Measurements from ENCODE around the gene VHLL.
A peak's percentile ranks its signal among the peaks of the same experiment; 100 is the strongest.

Gene VHLL

DNA sequence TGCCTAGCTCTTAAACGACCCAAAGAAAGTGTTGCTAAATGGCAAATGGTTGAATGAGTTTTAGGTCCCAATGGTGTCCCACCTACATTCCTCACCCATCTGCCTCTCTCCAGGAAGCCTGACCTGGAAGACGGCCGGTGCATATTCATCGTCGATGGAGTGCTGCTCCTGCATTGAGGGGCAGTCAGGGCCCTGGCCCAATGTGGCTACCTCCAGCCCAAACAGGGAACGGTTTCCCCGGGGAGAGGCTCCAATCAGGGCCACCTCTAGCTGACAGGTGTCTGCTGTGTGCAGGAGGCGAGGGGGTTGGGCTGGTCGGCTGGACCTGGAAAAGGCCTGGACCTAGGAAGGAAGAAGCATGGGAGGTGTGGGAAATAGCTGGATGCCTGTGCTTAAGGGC lies 5.2 kb downstream of the VHLL start:
- DNase-seq (ENCODE audit: low read depth) = no peak
- H3K4me3 ChIP-seq (ENCODE audit: low read depth, low read length) = no peak overlapping the region

DNA sequence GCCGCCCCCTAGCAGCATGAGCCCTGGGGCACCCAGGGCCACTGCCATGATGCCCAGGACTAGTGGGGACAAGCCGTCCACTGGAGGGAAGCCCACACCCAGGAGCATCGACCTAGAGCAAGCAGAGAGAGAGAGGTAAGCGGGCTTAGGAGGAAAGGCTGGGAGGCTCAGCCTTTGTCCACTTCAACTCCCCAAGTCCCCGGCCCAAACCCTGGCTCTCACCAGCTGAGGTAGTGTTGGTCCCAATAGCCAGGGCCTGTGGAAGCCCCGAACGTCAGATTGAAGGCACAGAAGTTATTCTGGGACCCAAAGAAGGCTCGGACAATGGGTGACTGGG lies 6.0 kb downstream of the VHLL start:
- no peak overlapping the region for H3K4me3 ChIP-seq (ENCODE audit: low read depth, low read length)
- DNase-seq (ENCODE audit: low read depth) = no peak

DNA sequence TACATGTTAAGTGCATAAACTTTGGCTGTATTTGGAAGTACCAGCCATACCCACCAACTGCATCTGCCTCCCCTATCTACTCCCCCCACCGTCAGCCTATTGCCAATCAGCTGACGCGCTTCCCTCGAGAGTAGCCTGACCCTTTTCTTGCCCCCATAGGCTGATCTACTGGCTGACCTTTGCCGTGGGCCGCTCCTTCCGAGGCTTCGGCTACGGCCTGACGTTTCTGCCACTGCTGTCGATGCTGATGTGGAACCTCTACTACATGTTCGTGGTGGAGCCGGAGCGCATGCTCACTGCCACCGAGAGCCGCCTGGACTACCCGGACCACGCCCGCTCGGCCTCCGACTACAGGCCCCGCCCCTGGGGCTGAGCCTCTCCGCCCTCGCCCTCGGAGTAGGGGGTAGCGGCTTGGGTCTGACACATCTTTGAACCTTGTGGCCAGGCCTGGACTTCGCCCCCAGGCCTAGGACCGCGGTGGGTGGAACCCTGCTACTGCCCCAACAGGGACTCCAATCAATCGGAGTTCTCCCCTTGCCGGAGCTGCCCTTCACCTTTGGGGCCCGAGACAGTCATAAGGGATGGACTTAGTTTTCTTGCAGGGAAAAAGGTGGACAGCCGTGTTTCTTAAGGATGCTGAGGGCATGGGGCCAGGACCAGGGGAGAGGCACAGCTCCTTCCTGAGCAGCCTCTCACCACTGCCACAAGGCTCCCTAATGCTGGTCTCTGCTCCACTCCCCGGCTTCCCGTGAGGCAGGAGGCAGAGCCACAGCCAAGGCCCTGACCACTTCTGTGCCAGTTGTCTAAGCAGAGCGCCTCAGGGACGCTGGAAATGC lies 7.7 kb downstream of the VHLL start:
- DNase-seq (ENCODE audit: low read depth) = peak; percentile 43
- H3K4me3 ChIP-seq (ENCODE audit: low read depth, low read length) = peak overlapping the region; percentile 60

DNA sequence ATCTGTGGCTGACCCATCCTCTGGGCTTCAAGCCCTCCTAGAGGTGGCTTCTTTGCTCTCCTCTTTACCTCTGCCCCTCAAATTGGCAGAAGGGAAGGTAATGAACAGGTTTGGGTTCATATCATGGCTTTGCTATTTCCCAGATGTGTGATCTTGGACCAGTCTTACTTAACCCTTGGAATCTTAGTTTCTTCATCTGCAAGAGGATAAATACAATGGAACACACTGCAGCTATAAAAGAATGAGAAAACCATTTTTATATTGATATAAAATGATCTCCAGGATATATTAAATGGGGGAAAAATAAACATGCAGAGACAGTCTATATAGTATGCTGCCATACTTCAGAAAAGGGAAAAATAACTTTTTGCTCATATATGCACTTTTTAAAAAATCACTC lies 9.2 kb downstream of the VHLL start:
- no peak for DNase-seq (ENCODE audit: low read depth)
- H3K4me3 ChIP-seq (ENCODE audit: low read depth, low read length) = no peak overlapping the region

DNA sequence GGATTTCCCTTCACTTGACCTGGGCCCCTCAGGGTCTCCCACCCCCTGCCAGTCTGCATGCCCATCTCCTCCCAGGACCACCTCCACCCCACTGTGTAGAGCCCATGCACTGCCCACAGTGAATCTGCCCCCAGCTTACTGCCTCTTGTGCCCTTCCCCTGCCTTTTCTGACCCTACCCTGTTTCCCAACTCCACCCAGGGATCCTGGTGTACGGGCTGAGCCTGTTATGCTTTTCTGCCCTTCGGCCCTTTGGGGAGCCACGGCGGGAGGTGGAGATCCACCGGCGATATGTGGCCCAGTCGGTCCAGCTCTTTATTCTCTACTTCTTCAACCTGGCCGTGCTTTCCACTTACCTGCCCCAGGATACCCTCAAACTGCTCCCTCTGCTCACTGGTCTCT lies 13.0 kb downstream of the VHLL start:
- DNase-seq (ENCODE audit: low read depth) = no peak
- H3K4me3 ChIP-seq (ENCODE audit: low read depth, low read length) = no peak overlapping the region

DNA sequence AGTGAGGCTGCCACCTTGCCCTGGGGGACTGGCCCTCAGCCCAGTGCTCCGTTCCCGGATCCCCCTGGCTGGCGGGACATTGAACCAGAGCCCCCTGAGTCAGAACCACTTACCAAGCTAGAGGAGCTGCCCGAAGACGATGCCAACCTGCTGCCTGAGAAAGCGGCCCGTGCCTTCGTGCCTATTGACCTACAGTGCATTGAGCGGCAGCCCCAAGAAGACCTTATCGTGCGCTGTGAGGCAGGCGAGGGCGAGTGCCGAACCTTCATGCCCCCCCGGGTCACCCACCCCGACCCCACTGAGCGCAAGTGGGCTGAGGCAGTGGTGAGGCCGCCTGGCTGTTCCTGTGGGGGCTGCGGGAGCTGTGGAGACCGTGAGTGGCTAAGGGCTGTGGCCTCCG lies 13.7 kb downstream of the VHLL start:
- DNase-seq (ENCODE audit: low read depth) = no peak

DNA sequence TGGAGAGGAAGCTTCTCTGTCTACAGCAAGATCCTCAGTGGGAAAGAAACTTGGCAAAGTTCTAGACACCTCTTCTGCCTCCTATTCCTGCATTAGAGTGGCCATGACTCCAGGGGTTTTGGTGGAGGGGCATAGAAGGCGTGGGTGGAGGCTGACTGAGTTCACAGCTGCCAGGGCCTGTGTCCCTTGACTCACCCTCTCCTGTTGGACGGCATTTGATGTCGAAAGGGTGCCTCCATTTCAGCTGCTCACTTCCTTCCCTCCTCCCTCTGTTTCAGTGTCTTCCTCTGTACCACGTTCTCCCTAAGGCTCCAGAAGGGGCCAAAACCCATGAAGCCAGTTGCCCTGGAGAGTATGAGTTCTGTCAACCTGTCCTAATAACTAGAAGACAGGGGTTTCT lies 14.3 kb downstream of the VHLL start:
- H3K4me3 ChIP-seq (ENCODE audit: low read depth, low read length) = no peak overlapping the region

More for the DNA sequence above, 13.7 kb downstream of the VHLL start:
- H3K4me3 ChIP-seq (ENCODE audit: low read depth, low read length) = no peak overlapping the region

DNA sequence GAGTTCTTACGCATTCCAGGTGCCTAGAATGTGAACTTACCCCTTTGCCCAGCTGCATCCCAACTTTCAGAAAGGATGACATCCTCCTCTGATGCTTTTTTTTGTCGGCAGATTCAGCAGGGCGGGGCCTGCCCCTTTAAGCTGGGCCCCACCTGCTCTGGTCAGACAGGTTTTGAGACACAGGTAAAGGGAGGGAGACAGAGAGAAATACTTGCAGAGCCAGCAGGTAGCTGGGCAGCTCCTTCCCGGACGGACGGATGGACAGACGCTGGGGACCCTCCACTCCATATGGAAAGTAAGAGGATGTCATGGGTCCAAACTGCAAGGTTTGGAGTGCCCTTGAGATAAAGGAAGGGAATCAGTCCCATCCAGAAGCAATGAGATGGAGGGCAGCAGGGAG lies 15.0 kb downstream of the VHLL start, which contains the start of gene TMEM79:
TMEM79 (plus strand) TSS at position 214 of the 400 bp plus-strand sequence. CDS start 902 bp downstream, outside the sequence.
- no peak for DNase-seq (ENCODE audit: low read depth)
- peak within 1 kb of the TSS; percentile 69 for H3K4me3 ChIP-seq (ENCODE audit: low read depth, low read length)

More for the DNA sequence above, 14.3 kb downstream of the VHLL start:
- no peak for DNase-seq (ENCODE audit: low read depth)

DNA sequence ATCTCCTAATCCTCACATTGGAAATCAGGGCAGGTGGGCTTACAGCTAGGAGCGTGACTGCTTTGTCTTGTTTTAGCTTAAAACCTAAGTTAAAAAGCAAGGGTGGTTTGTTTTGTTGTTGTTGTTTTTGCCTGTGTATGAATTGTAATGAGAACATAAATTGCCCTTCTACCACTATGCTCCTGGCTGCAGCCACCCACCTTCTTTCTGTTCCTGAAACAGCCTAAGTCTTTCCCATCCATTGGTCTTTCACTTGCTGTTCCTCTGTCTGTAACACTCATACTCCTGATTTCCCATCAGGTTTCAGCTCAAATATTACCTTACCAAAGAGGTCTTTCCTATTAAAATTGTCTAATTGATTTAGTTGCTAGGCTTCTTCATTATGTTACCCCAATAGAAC lies 15.6 kb downstream of the VHLL start:
- DNase-seq (ENCODE audit: low read depth) = no peak
- peak overlapping the region; percentile 69 for H3K4me3 ChIP-seq (ENCODE audit: low read depth, low read length)

DNA sequence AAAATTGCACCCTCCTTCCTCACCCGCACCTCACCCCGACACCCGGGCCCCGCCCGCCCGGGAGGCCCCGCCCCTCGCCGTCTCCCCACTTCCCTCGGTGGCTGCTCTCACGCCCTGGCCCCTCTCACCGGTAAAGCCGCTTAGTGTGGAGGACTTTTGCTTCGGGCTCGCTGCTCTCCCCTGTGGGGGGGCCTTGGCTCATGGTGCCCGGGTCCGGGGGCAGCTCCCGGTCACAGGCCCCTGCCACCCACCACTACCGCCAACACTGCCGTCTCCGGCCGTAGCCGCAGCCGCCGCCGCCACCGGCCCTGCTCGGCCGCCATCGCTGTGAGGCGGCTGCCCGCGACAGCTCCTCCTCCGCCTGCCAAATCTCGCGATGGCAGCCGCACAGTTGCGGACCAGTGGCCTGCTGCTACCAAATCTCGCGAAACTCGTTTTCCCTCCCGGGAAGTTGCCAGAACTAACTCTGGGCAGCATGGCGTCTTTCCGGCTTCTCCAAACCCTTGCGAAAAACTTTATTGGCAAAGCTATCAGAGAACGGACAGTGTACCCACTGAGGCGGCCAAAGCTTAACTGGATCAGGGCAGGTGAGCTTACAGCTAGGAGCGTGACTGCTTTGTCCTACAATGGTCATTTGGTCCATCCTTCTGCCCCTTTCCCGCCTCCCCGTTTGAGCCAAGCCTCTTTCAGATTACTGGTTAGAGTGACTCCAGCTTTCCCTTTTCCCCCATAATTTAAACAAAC lies 16.5 kb downstream of the VHLL start, which contains the start of gene SMG5:
SMG5 (minus strand) TSS at position 347 of the 744 bp plus-strand sequence; CDS start at position 202, 145 bp downstream.
- H3K4me3 ChIP-seq (ENCODE audit: low read depth, low read length) = peak within 1 kb of the TSS; percentile 69

DNA sequence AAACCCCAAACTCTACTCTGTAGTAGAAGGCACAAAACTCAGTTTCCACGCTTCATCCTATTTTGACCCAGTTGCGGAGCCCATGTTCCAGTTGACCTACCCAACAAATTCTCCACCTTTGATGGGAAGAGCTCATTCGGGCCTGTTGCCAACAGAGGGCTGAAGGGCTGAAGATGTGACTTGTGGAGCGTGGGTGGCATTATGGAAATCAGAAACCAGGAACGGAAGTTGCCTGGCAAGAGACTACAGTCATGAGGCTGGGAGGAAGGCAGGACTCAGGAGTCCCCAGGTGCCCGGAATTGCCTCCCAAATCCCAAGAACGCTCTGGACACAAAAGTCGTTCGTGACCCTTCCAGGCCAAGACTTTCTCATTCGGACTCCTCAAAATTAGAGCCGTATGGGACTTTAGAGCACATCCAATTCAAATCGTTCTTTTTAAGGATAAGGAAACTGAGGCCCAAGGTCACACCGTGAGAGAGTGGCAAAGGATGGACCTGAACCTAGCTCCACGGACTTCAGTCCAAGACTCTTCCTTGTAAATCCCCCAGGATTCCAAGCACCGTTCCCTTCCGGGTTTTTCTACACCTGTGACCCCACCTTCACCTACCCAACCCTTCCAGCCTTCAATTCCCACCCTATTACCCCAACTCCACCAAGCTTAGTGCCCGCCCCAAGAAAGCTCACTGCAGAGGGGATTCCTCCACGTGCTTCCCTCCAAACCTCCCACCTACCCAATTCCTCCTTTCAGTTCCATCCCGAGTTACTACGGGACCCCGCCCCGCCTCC lies 17.2 kb downstream of the VHLL start:
- no peak for DNase-seq (ENCODE audit: low read depth)

More for the DNA sequence above, 16.5 kb downstream of the VHLL start, which contains the start of gene SMG5:
- peak; percentile 97 for DNase-seq (ENCODE audit: low read depth)

DNA sequence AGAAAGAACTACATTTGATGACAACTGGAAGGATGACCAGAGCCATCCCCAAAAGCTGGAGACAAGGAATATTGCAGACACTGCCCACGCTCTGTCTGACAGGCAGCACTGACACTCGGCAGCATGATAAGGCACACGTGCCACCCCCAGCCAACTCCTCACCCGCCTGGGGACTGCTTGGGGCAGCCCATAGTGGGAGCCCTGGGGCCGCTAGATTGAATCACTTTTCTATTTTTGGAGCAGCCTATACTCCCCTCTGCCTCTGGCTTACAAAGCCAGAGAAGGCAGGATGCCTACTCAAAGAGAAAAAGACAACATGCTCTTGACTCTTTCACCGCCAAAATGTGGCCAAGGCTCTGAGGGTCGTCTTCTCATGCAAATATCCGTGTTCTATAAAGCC lies 17.8 kb downstream of the VHLL start:
- DNase-seq (ENCODE audit: low read depth) = no peak
- peak overlapping the region; percentile 69 for H3K4me3 ChIP-seq (ENCODE audit: low read depth, low read length)

More for the DNA sequence above, 17.2 kb downstream of the VHLL start:
- H3K4me3 ChIP-seq (ENCODE audit: low read depth, low read length) = peak overlapping the region; percentile 69

DNA sequence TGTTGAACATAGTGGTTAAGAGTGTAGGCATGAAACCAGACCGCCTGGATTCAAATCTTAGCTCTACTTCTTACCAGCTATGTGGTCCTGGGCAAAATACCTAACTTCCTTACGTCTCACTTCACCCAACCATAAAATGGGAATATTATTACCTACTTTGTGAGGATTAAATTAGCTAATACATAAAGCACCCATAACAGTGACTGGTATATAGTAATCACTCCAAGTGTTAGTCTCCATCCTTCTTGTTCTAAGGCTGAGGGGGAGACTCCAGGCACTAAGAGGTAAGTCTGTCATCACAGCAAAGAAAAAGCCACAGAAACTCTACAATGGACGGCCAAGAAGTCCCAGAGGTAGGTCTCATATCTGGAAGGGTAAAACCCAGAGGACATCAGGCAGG lies 19.3 kb downstream of the VHLL start:
- H3K4me3 ChIP-seq (ENCODE audit: low read depth, low read length) = no peak overlapping the region
- DNase-seq (ENCODE audit: low read depth) = no peak

DNA sequence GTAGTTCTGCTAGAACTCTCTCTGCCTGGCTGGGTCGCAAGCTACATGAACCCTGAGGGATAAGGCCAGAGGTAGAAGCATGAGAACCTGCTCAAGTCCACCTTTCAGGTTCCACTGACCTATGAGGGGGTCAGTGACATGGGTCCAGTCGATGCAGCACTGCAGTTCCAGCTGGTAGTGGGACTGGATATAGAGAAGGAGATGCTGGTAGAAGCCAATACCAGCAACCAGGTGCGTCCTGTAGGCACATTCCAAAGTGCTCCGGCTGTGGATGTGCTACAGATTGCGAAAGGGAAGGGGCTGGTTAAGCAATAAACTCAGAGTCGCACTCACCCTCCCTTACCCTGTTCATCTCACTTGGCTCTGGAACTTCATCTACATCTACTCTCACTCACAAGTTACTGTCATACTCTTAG lies 22.1 kb downstream of the VHLL start:
- DNase-seq (ENCODE audit: low read depth) = no peak
- no peak overlapping the region for H3K4me3 ChIP-seq (ENCODE audit: low read depth, low read length)

DNA sequence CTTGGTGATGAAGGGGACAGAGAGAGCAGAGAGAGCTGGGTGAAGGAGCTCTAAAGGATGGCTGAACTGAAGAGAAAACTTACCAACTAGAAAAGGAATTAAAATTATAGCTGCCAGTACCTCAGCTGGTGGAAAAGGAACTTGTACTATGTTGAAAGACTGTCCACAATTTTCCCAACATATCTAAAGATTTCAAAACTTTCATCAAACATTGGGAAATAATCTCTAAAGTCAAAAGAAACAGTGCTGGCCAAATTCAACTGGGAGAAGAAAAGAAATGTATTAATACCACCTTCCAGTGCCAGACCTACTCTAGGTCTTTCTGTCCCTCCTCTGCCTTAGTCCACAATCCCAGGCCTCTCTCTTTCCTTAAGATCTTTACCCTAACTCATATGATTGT lies 22.6 kb downstream of the VHLL start:
- DNase-seq (ENCODE audit: low read depth) = no peak
- no peak overlapping the region for H3K4me3 ChIP-seq (ENCODE audit: low read depth, low read length)

DNA sequence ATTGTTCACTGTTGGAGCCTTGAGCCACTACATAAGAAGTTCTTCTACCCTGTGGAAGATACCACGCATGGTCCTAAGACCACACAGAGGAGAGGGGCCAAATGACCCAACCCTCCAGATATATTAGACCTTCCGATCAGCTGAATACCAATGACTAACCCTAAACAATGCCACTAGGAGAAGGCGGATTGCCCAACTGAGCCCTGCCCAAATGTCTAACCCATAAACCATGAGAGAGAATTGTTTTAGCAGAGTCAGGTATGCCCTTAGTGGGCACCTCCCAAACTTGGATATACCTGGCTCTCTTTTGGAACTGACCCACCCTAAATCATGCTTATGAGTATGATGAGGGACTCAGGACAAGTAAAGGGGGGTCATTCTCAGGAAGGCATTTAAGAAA lies 28.8 kb downstream of the VHLL start:
- DNase-seq (ENCODE audit: low read depth) = no peak
- no peak overlapping the region for H3K4me3 ChIP-seq (ENCODE audit: low read depth, low read length)

DNA sequence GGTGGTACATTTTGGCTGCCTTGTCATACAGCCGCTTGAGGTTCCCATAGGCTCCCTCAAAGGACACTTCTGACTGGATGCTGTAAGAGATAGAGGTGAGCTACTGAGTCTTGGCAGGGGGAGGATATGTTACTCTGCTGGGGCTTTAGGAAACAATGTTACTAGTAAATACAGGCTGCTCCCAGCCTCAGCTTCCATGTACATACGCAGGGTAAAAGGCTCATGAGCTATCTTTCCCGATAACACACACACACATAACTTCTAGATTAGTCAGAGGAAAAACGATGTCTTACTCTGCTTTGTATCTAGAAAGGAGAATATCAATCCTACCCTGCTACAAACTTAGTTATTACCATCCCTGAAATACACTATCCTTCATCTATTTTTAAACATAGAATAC lies 30.8 kb downstream of the VHLL start:
- no peak overlapping the region for H3K4me3 ChIP-seq (ENCODE audit: low read depth, low read length)
- DNase-seq (ENCODE audit: low read depth) = no peak

DNA sequence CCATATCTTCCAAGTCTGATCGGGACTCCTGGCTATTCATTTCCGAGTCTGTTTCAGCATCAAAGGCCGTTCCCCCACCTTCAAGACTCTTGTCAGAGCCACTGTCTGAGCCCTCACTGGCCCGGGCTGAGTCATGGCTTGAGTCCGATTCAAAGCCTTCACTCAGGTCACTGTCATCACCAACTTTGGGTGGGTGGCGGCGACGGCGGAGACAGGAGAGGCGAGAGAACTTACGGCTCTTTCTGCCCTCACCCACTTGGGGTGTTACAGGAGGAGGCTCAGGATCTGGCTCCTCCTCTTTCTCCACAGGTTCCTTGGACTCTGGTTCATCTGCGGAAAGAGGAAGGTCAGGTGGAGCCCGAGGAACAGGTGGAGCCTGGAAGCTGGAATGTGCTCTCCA lies 33.1 kb downstream of the VHLL start:
- DNase-seq (ENCODE audit: low read depth) = no peak
- H3K4me3 ChIP-seq (ENCODE audit: low read depth, low read length) = no peak overlapping the region

DNA sequence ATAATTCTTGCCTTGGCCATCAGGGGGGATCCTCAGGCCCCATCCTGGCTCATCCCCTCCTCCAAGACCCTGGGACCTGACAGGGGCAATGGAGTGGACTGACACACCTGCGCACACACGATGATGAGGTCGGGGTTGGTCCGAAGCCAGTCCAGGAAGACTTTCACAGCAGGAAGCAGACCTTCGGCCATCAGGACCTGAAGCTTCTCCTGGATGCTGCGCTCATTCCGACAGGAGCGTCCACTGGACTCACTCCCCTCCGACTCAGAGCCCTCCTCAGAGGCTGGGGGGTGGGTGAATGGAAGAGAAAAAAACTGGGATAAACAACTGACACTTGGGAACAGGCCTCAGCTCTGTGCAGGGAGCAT lies 35.8 kb downstream of the VHLL start:
- DNase-seq (ENCODE audit: low read depth) = no peak
- H3K4me3 ChIP-seq (ENCODE audit: low read depth, low read length) = no peak overlapping the region

All from skeletal muscle cell (primary cell).